ENCODE data around the gene WDR81.

Gene WDR81

DNA sequence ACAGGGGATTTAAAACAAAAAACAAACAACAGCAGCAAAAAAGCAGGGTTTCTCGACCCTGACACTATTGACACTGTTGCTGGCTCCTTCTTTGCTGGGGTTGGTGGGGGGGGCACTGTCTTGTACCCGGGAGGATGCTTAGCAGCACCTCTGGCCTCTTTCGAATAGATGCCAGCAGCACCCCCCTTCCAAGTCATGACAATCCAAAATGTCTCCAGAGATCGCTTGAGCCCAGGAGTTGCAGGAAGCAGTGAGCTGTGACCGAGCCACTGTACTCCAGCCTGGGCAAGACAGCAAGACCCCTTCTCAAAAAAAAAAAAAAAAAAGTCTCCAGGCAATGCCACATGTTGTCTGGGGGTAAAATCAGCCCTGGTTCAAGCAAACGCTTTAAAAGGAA is 57.7 kb downstream of the WDR81 start:
- DNase-seq (ENCODE audit: low read depth) = no peak

DNA sequence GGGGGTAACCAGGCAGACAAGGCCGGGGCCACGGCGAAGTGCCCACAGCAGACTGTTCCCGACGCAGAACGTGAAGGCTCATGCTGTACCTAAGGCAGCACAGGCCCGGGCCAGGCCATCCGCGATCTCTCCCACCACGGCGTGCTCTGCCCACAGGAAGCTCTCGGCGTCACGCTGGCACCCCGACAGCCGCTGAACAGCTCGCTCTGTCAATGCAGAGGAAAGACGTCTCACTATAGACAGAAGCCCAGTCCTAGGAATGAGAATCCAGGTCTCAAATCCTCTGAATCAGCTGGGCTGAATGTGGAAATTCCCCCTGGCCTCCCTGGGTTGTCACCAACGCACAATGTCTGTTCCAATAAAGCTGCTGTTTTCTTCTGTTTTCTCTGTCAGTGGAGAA is 58.8 kb downstream of the WDR81 start:
- no peak for DNase-seq (ENCODE audit: low read depth)

DNA sequence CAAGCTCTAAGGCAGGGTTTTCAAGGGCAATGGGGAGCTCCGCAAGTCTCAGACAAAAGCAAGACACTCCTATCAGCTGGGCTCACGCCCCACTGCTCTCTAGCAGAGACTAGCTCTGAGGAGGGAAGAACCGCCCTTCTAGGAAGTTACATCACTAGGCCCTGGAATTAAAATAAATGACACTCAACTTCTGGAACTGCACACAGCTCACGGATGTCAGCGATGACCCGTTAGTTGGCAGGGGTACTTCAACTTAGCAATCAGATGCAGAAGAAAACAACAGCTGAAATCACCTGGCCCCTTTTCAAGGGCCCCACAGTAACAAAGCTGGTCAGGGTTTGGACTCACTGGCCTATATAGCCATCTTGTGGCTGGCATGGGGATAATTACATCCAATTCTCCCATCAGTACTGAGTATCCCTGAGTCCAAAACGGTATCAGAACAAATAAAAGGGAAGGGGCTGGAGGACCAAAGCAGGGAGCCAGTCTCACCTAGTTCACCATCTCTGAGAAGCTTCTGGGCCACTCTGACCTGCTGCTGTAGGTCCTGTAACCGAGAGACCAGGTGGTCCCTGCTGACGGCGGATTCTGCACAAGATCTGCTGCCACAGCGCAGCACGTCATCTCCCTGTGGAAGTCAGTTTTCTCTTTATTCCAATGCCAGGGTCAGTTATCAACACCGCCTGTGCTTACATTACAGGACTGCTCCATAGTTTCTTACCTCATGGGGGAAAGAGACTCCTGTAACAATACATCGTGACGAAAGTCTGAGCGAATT is 59.5 kb downstream of the WDR81 start:
- no peak for DNase-seq (ENCODE audit: low read depth)

DNA sequence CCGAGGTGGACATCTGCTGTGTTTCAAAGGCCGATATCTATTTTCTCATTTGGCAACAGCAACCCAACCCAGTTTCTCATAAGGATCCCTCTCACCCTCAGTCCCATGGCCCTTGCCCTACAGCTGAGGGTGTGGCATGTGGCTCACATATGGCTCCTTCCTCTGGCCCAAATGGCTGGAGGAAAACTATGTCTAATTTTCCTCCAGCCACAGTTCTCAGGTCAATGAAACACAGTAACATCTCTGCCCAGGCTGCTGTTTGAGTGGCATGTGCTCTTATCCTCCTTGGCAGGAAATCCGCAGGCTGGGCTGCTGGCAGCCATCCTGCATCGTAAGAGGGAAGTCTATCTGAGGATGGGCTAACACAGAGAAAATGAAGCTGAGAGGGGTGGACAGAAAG is 61.4 kb downstream of the WDR81 start:
- no peak for DNase-seq (ENCODE audit: low read depth)

DNA sequence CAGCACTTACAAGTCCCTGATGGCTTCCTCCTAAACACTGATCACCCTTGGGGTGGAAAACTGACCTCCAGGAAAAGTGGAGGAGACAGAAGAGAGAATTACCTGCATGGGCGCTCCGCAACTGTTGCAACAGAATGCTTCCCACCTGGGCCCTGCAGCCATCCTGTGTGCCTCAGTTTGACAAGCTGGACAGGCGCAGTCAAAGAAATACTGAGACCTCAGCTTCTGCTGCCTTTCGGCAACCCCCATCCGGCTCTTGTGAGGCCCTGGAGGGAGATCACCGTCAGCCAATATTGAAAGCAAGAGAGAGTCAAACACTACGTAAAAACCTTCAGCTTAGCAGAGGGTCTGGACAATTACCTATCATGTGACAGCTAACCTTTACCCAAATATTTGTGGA is 62.2 kb downstream of the WDR81 start:
- DNase-seq (ENCODE audit: low read depth) = no peak

DNA sequence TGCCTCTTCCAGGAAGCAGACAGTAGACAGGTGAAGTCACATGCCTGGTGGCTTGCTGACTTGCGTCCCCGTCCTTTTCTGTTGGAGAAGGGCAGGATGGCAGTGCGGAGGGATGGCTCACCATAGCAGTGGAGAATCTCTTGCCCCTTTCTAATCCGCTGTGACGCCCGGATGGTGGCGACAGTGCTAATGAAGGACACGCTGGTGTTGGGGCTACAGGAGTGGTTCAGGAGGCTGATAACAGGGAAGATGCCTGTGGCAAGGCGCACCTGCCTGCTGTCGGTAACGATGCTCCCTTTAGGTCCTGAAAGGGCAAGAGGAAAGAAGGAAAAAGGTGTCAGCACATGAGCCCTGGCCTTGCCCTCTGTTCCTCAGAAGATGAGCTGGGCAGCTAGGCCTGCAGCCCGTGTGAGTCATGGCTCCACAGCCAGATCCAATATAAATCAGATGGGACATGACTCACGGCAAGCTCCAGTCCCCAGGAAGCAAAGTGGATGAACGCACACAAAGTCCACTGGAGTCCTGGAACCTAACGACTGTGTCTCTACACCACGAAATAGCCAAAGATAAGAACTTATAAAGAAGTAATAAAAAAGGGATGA is 62.9 kb downstream of the WDR81 start:
- DNase-seq (ENCODE audit: low read depth) = no peak

All from activated T-cell treated with anti-CD3 and anti-CD28 coated beads for 24 hours (primary cell).